GM21526 (cell line): Measurements from ENCODE around the gene CCDC141.
A peak's percentile ranks its signal among the peaks of the same experiment; 100 is the strongest.

Source experiments
- ATAC-seq: cut with Tn5 transposase; IDR thresholded peaks from one replicate; pipeline ENCODE4 v1.9.1; 2021; ENCODE audit warnings: moderate library complexity; ENCODE audit not compliant: unreplicated experiment, low FRiP score

Gene CCDC141

DNA sequence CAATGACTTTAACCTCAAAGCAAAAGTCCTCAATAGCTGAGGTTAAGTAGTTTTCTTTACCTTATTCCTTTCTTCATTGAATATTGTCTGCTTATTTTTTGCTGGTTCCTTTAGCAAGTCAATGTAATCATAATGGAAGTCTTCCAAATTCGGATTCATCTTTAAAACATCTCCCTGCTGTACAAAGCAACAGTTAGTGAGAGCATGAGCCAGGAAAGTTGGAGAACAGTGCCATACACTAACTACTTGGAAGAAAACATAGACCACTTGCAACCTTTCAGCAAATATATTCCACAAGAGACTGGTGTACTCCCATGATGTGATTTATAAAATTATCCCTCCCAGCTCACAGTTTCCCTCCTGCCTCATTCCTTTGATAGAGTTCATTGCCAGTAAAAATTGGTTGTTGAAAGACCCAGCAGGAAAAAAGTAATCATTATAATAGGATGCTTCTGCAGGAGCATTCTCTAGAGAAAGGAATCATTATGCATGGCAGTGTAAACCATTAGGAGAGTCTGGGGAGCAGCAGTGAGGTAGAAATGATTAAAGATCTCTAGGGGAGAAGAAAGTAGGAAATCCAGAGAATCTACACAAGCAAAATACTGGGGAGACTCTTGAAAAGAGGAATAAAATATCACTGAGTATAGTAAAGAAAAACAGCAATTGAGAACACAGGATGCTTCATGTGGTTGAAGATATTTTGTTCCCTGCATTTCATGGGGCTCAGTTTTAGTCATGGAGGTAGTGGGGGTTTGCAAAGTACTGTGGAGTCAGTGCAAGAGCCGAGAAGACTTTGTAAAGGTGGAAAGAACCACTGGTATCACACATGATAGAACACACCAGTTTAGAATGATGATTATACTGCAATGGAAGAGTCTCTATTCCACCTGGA, 204.1 kb downstream of the CCDC141 start:
- no peak for ATAC-seq

DNA sequence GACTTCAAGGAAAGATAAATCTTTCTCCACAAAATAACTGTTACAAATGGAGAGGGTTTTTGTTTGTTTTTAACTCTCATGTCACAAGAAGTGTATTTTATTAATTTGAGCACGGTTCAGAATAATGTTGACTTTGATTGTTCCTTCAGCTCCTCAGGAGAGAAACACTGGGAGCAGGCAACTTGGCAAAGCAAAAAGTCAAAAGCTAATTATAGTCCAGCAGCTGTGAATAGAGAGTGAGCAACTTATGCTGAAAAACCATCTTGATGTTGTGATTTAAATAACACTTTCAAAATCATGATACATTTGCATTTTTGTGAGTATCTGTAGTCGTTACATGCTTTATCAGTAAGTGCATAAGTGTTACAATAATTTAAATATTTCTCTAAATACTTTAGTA, 205.2 kb downstream of the CCDC141 start:
- no peak for ATAC-seq

DNA sequence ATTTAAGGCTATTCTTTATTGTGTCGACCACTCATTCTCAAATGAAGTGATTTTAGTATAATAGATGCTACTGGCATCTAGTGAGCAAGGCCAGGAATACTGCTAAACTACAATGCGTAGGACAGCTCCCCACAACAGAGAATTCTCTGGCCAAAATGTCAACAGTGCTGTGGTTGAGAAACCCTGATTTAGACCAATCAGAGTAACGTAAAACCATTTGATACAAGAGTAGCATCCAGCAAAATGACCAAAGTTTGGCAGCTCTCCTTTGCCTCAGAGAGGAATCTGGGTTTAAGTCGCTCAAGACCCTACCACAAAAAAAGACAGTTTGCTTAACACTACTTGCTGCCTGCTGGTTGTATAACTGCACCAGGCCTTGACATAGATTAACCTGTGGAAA, 205.7 kb downstream of the CCDC141 start:
- no peak for ATAC-seq

DNA sequence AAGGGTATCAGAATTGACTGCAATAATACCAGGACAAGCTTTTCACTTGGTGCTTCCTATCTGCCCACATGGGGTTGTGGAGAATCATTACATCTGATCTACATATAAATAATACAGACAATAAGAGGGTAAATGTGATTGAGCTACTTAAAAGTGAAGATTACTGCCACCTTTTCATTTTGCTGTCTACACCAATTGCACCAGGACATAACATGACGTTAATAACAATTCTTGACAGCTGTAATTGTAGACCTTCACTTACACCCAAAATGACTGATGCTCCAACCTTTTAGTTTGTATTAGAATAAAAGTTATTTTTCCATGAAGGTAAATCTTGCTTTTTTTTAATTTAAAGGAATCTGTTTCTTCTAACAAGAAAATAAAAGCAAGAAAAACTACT, 206.2 kb downstream of the CCDC141 start:
- ATAC-seq, result no peak

DNA sequence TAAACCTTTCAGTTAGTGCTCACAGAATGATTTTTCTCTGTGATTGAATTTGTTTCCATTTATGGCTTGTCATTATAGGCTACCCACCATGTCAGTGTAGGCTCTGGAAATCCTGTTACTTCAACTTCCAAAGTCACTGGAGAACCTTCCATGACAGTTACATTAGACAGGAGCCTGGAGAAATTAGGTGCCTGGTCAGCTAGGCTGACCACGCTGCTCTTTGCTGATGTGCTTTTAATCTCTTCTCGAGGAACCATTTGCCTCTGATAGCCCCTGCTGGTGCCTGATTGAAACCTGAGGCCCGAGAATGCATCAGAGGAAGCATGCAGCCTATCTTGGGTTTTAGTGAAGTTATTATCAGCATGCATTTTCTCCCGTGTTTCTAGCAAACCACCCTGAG, 213.1 kb downstream of the CCDC141 start:
- no peak for ATAC-seq

DNA sequence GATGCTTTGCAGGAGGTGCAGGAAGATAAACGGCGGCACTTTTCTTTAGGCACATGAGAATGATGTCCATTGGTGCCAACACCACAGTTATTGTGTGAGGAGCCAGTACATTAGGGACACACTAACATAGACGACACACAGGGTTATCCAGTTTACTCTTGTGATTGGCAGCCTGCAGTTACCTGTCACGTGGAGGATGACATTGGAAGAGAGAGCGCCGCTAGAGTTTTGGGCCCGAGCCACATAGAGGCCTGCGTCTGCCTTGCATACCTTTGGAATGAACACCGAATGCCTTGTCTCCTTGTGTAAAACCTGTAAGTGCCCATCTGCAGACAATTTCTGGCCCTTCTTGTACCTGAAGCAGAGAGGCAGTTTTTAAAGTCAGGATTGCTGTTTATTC, 215.9 kb downstream of the CCDC141 start:
- ATAC-seq, result no peak

DNA sequence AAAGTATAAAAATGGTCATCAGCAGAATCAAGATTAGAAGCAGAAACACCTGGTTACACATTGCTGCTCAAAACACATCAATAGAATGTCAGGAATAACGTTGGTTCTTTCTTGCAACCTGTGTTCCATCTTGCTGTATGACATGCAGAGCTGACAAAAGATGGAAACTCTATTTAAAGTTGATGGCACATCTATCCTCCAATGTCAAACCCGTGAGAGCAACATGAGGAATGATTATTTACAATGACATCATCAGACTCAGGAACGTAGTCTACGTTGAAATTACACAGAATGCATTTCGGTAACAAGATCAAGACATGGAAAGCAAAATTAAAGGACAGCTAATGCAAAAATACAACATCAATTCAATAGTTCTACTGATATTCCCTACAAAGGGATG, 216.6 kb downstream of the CCDC141 start:
- ATAC-seq, result no peak

DNA sequence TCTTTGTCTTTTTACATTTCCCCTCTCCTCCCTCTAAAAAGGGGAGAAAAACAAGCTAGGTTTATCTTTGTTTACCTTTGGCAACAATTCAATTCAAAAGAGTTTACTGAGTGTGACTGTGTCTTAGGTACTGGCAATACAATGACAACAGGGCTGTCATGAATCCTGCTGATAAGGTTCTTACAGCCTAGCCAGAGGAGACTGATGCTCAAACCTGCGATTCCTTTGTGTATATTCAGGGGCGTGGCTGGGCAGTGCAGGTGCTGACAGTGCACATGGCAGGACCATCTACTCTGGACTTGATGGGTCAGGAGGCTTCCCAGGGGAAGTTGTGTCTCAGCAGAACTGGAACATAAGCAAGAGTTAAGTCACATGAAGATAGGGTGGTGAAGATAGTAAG, 219.5 kb downstream of the CCDC141 start:
- no peak for ATAC-seq

DNA sequence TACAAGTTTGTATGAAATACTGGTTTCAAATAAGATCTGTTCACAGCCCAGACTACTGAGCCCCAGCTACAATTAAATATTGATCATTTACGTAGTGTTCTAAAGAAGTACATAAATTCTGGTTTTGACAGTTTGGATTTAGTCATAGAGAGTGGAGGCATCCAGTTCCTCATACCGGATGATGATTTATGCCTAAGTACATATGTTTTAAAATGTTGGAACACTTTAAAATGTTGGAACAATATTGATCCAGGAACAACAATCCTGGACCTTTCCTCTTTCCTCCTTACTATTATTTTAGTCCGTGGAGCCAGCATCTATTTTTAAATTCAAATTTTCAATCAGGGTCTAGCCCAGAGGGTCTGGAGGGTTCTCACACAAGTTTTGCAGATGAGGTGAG, 220.0 kb downstream of the CCDC141 start:
- ATAC-seq, result no peak

DNA sequence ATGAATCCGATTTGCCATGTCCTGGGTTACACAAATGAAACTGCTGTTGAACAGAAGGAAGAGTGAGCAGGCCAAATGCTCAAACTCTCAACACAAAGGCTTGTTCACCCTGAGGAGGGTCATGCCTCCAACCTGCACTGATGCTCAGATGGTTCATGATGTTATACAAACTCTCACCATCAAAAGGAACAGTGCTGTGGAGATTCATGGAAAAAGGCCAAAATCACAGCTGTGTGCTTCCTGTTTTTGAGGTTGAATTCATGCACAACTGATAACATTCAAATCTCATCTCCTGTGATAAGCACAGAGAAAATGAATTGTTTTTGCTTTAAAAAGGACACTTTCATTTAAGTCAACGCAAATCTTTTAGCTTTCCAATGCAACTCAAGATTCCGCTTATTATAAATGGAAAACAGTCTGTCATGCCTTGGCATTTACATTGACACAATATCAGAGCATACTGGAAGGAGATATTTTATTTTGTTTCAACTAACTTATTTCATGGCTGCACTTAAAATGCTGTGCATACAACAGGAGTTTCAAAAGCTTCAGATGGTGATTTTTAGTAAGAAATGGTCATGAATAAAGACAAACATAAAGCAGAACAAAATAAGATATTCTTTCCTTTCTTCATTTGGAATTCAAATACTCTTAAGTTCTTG, 220.5 kb downstream of the CCDC141 start:
- no peak for ATAC-seq

DNA sequence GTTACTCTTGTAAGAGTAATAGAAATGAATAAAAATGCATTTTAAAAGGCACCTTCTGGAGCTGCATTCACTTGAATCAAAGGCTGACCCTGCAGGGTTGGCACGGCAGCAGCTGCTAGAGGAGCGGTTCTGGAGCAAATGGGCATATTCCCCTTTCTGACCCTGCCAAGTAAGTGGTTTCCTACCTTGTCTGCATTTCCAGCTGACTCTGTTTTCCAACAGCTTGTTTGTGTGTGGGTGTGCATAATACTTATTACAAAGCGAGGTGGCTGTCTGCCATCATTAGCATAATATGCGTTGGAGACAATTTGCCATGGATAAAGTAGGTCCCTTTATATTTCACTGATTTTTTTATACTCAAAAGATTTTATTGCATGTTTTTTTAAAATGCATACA, 221.5 kb downstream of the CCDC141 start:
- no peak for ATAC-seq

DNA sequence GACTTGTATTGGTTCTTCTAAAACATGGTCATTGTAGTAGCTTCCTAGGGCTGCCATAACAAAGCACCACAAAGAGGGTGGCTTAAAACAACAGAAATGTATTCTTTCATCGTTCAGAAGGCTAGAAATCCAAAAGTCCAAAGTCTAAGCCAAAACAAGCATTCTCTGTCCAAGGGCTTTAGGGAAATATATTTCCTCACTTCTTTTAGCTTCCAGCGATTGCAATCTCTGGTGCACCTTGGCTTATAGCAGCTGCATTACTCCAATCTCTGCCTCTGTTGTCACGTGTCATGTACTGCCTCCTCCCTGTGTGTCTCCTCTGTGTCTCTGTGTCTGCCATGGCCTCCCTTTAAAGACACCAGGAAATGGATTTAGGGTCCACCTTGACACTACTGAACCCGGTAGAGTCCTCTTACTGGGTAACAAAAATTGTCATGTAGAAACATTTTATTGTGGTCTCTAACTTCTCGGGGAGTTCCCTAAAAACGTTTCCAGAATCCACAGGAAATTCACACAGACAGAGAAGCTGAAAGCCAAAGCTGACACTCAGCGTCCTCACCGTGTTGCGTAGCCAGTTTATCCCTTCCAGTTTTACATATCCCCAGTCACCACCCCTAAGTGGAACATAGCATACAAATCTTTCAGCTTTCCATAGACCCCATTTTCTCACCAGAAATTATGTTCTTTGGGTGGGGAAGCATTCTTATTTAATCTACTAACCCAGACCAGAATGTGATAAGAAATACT, 222.0 kb downstream of the CCDC141 start:
- ATAC-seq, result no peak

DNA sequence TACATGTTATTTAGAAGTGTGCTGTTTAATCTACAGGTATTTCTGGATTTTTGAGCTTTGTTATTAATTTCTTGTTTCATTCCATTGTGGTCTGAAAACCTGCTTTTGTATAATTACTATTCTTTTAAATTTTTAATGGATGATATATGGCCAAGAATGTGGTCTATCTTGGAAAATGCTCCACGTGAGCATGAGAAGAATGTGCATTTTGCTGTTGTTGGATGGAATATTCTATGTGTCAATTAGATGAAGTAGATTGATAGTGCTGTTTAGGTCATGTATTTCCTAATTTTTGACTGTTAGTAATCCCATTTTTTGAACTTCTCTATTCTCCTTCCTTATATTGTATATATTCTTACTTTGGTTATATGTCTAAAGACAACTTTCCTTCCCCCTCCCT, 222.8 kb downstream of the CCDC141 start:
- ATAC-seq, result no peak

DNA sequence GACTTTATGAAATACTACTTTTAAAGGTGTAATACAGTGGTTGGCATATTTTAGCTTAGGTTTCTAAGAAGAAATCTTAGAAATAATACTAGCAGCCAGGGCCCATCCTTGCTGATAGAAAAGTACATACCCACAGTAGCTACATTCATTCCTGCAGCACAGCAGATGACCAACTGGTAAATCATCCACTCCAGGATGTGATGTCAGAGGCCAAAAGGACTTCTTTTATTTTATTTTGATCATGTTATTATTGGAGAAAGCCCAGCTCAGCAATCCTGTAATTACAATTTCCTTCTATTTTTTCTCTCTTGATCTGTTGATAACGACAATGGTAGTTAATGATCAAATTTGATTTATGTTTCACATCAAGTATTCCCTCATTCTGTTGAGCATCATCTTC, 224.8 kb downstream of the CCDC141 start:
- ATAC-seq, result no peak

DNA sequence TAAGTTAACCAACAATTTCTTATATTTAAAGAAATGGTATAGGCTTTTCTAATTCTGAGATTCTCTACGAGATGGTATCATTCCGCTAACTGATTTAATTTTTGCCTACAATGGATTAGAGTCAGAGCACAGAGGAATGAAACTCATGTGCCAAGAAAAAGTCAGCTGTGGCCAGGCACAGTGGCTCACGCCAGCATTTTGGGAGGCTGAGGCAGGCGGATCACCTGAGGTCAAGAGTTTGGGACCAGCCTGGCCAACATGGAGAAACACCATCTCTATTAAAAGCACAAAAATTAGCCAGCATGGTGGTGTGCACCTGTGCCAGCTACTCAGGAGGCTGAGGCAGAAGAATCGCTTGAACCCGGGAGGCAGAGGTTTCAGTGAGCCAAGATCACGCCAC, 225.8 kb downstream of the CCDC141 start:
- no peak for ATAC-seq

DNA sequence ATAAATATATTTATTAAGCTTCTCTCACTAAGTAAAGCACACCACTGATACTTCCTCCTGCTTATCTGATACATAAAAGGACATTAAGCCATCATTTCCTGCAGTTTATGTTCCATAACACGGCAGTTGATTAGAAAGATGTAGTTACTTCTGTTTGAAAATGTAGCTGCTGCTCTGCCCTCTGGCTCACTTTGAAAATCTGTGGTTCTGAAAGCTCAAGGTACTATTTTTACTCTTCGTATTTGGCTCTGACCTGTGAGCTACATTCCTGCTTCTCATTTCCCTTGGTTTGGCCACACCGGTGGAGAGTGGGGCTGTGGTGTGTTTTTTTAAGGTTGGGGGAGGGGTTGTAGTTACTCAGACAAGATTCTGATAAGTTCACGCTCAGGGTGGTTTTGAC, 229.9 kb downstream of the CCDC141 start:
- peak; percentile 81 for ATAC-seq

DNA sequence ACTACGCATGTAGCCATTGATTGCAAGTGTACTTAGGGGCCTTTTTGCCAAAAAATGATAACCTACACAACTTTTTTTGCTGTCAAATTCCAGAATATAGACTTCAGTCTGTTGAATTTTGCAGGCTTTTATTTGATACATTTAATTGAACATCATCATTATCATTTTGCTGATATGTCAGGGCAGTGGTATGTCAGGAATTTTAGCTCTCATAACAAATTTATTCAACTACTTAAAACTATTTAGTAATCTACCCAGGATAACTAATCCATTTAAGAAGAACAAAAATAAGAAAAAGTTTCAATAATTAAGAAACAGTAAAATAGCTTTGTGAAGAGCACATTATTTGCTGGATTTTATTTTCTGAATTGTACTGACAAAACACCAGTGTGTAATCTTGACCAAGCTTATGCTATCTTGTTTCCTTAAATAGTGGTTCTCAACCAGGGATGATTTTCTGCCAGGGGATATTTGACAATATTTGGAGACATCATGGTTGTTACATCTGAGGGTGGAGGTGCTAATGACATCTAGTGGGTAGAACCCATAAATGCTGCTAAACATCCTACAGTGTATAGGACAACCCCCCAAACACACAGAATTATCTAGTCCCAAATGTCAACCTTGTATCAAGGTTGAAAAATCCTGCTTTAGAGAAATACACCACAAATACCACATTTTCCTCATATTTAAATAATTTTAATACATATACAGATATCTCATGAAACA, 230.6 kb downstream of the CCDC141 start:
- ATAC-seq, result peak; percentile 49

DNA sequence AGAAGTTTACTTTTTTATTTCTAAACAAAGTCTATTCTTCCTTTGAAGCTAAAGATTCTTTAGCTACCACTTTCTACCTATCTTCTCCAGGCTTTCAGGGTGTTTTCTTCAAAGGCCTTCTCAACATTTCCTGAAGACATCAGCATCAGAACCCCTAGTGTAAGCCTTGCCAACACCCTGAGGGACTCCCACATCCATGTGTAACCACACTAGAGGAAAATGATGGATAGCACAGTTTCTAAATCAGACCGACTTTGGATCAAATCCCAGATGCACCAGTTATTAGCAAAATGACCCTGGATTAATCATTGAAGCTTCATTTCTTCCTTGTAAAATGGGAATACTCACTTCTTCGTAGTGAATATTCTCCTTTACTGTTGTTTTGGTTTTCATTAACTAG, 238.0 kb downstream of the CCDC141 start:
- no peak for ATAC-seq

DNA sequence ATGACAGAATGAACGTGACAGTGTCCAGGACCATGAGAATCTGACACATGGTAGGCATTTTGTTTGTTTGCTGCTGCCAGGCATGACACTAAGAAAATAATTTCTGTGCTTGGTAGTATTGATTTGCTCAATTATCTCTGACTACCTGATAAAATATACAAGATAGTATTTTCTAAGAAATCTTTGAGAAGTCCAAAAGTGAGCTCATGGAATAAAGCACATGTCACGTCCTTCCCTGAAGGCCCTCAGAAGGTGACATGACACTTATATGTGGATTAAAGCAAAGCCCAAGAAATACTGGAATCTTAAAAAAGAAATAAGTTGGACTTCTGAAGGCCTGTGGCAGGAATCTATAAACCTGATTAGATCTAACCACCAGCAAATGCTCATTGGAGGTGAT, 238.9 kb downstream of the CCDC141 start:
- ATAC-seq, result no peak

DNA sequence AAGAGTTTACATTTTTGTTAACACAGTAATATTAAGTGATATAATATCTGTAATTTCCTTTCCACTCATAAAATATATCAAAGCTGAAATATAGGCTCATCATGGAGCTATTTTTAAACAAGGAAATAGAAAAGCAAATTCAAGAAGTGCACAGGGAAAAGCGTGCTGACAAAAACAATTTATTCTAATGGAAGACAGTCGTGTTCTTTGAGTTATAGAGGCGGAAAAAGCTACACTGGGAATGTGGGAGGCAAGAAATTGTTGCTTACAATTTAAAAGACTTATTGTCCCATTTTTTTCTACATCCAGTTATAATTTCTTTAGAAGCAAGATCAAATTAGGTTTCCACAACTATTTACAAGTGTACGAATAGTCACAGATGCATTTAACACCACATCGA, 239.5 kb downstream of the CCDC141 start:
- no peak for ATAC-seq
